ENCODE data around the gene DNPEP. TPM values are rescaled to one million over a fixed set of nuclear protein-coding genes. Genes with fewer than 3 reads are reported as not detected.

The DNPEP gene
- total RNA-seq, 6 experiments from 2014 or later: 37.1 to 60.2 (median 47.0) TPM

GRCh38 chr2:219404291-219404910 lies 16.7 kb upstream of the DNPEP start:
- TF ChIP-seq CTCF (IDR thresholded peaks at IDR 0.05) (no peak), POLR2A (IDR thresholded peaks at IDR 0.05) (no peak)
- intact Hi-C loops (cut with DNase I): loop anchor here in 1 of 2 donors (10.0 kb wide), 1 partner anchor 120 kb away; no protein-coding TSS in a partner anchor
- WGBS (ENCODE audit: insufficient coverage, low coverage, low lambda C conversion rate, missing lambda C conversion rate): 94% methylated on average over 4 of the region's 10 CpGs

DNA sequence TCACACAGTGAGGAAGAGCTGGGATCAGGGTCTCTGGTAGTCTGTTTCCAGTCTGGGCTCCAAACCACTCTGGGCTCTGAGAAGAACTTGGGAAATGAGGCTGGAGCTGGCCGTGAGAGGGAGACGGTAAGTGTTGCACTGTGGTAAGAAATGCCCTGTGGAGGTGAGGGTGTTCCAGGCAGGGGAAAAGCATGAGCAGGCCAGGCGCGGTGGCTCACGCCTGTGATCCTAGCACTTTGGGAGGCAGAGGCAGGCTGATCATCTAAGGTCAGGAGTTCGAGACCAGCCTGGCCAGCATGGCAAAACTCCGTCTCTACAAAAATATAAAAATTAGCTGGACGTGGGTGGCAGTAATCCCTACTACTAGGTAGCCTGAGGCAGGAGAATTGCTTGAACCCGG lies 16.1 kb upstream of the DNPEP start:
- no peak overlapping the region for H3K27ac ChIP-seq
- no peak for DNase-seq
- no peak for TF ChIP-seq POLR2A (IDR thresholded peaks at IDR 0.05)
- TF ChIP-seq CTCF (IDR thresholded peaks at IDR 0.05): no peak
- intact Hi-C loops (cut with DNase I): loop anchor here in 1 of 2 donors (10.0 kb wide), 1 partner anchor 121 kb away; no protein-coding TSS in a partner anchor
- peaks cover 0 to 8% (median 0%) of the 10 kb centered on the region in 4 donors for H3K4me1 ChIP-seq
- H3K4me3 ChIP-seq: no peak overlapping the region
- H3K36me3 ChIP-seq: no peaks in the 10 kb centered on the region
- ATAC-seq: no peak
- 77% methylated on average over 8 of the region's 9 CpGs for WGBS (ENCODE audit: insufficient coverage, low coverage, low lambda C conversion rate, missing lambda C conversion rate)
- H3K27me3 ChIP-seq: no peaks in the 10 kb centered on the region
- no peaks in the 10 kb centered on the region for H3K9me3 ChIP-seq

More at GRCh38 chr2:219404291-219404910, 16.7 kb upstream of the DNPEP start:
- H3K36me3 ChIP-seq: no peaks in the 10 kb centered on the region
- no peak overlapping the region for H3K27ac ChIP-seq
- ATAC-seq: no peak
- no peaks in the 10 kb centered on the region for H3K9me3 ChIP-seq
- no peak overlapping the region for H3K4me3 ChIP-seq
- peaks cover 0 to 3% (median 0%) of the 10 kb centered on the region in 4 donors for H3K4me1 ChIP-seq
- no peak for DNase-seq
- no peaks in the 10 kb centered on the region for H3K27me3 ChIP-seq

GRCh38 chr2:219402665-219403515 lies 15.2 kb upstream of the DNPEP start:
- no peak overlapping the region for H3K27ac ChIP-seq
- peaks cover 0 to 15% (median 0%) of the 10 kb centered on the region in 4 donors for H3K4me1 ChIP-seq
- TF ChIP-seq POLR2A (IDR thresholded peaks at IDR 0.05) (no peak), CTCF (IDR thresholded peaks at IDR 0.05) (peak; percentile 76 to 88 (median 86))
- intact Hi-C loops (cut with DNase I): loop anchor here in 1 of 2 donors (10.0 kb wide), 1 partner anchor 122 kb away; no protein-coding TSS in a partner anchor
- no peak overlapping the region for H3K4me3 ChIP-seq
- no peaks in the 10 kb centered on the region for H3K9me3 ChIP-seq
- WGBS (ENCODE audit: insufficient coverage, low coverage, low lambda C conversion rate, missing lambda C conversion rate): 14% methylated on average over 14 of the region's 15 CpGs
- H3K27me3 ChIP-seq: no peaks in the 10 kb centered on the region
- DNase-seq (peak in 2 of 3 donors; percentile 62), ATAC-seq (peak; percentile 80 to 83 (median 81))
- H3K36me3 ChIP-seq: no peaks in the 10 kb centered on the region

GRCh38 chr2:219401606-219402005 lies 13.9 kb upstream of the DNPEP start:
- H3K4me3 ChIP-seq: no peak overlapping the region
- H3K9me3 ChIP-seq: no peaks in the 10 kb centered on the region
- TF ChIP-seq POLR2A (IDR thresholded peaks at IDR 0.05) (no peak), CTCF (IDR thresholded peaks at IDR 0.05) (no peak)
- WGBS (ENCODE audit: insufficient coverage, low coverage, low lambda C conversion rate, missing lambda C conversion rate): 78% methylated on average over 6 of the region's 8 CpGs
- no peak for ATAC-seq
- intact Hi-C loops (cut with DNase I): loop anchor here in 1 of 2 donors (10.0 kb wide), 1 partner anchor 123 kb away; no protein-coding TSS in a partner anchor
- DNase-seq: no peak
- H3K4me1 ChIP-seq: peaks cover 0 to 15% (median 0%) of the 10 kb centered on the region in 4 donors
- H3K27me3 ChIP-seq: no peaks in the 10 kb centered on the region
- H3K36me3 ChIP-seq: no peaks in the 10 kb centered on the region
- no peak overlapping the region for H3K27ac ChIP-seq

Data from right lobe of liver (tissue), 6 donors.